DOHH2 (cell line): ENCODE results near the gene DAP3.

Source experiments
- H3F3A ChIP-seq: fragments of 200-600 bp; sonication (generic), shearing (Covaris generic); 2 replicates; pipeline ENCODE4 v1.6.0; 2016; ENCODE audit warnings: antibody characterized with exemption, mild to moderate bottlenecking; ENCODE audit not compliant: control insufficient read depth, insufficient read depth
- H3K27ac ChIP-seq: fragments of 200-600 bp; sonication (generic); 2 replicates; pipeline ENCODE4 v1.5.1; 2014; ENCODE audit warnings: low read depth, mild to moderate bottlenecking, low read length, moderate library complexity
- H3K27me3 ChIP-seq: fragments of 200-600 bp; sonication (generic); 2 replicates; pipeline ENCODE4 v1.6.1; 2014; ENCODE audit warnings: mild to moderate bottlenecking, low read length, mixed read lengths; ENCODE audit not compliant: control insufficient read depth
- H3K36me3 ChIP-seq: fragments of 200-600 bp; sonication (generic); 2 replicates; pipeline ENCODE4 v1.6.1; 2014; ENCODE audit warnings: mild to moderate bottlenecking, low read length, moderate library complexity, mixed read lengths; ENCODE audit not compliant: control insufficient read depth
- H3K4me1 ChIP-seq: fragments of 200-600 bp; sonication (generic); 2 replicates; pipeline ENCODE4 v1.6.1; 2014; ENCODE audit warnings: mild to moderate bottlenecking, low read length, mixed read lengths; ENCODE audit not compliant: control insufficient read depth
- H3K4me2 ChIP-seq: fragments of 200-600 bp; sonication (generic); 2 replicates; pipeline ENCODE4 v1.6.0; 2014; ENCODE audit warnings: mild to moderate bottlenecking, low read length, moderate library complexity
- H3K4me3 ChIP-seq: fragments of 200-600 bp; sonication (generic); 2 replicates; pipeline ENCODE4 v1.5.1; 2014; ENCODE audit warnings: mild to moderate bottlenecking, low read length, mixed read lengths
- H3K79me2 ChIP-seq: fragments of 200-600 bp; sonication (generic); 2 replicates; pipeline ENCODE4 v1.6.1; 2014; ENCODE audit warnings: mild to moderate bottlenecking, low read length, mixed read lengths; ENCODE audit not compliant: control insufficient read depth
- H3K9me2 ChIP-seq: fragments of 200-600 bp; sonication (generic); replicated peaks from 2 replicates; pipeline ENCODE4 v1.6.1; 2014; ENCODE audit warnings: mild to moderate bottlenecking, low read length, mixed read lengths; ENCODE audit not compliant: control insufficient read depth
- H3K9me3 ChIP-seq: fragments of 200-600 bp; sonication (generic); 2 replicates; pipeline ENCODE4 v1.6.1; 2014; ENCODE audit warnings: antibody characterized with exemption, low read length, mixed read lengths; ENCODE audit not compliant: control insufficient read depth, insufficient read depth
- H4K20me1 ChIP-seq: fragments of 200-600 bp; sonication (generic); 2 replicates; pipeline ENCODE4 v1.6.0; 2014; ENCODE audit warnings: low read depth, mild to moderate bottlenecking, antibody characterized with exemption, low read length, moderate library complexity; ENCODE audit not compliant: control insufficient read depth, insufficient read depth
- EZH2phosphoT487 ChIP-seq: fragments of 200-600 bp; sonication (generic); IDR thresholded peaks from 2 replicates; pipeline ENCODE4 v1.6.1; 2017; ENCODE audit warnings: borderline replicate concordance, mild to moderate bottlenecking, antibody characterized with exemption, low read length, moderate library complexity, mixed read lengths
- TF ChIP-seq, protein P1 (sequence below): fragments of 200-600 bp; sonication (generic); IDR thresholded peaks from one replicate; pipeline ENCODE4 v1.5.1; 2014; ENCODE audit warnings: antibody characterized with exemption, mild to moderate bottlenecking, low read depth, low read length; ENCODE audit not compliant: poor library complexity, severe bottlenecking

DAP3 gene

DNA sequence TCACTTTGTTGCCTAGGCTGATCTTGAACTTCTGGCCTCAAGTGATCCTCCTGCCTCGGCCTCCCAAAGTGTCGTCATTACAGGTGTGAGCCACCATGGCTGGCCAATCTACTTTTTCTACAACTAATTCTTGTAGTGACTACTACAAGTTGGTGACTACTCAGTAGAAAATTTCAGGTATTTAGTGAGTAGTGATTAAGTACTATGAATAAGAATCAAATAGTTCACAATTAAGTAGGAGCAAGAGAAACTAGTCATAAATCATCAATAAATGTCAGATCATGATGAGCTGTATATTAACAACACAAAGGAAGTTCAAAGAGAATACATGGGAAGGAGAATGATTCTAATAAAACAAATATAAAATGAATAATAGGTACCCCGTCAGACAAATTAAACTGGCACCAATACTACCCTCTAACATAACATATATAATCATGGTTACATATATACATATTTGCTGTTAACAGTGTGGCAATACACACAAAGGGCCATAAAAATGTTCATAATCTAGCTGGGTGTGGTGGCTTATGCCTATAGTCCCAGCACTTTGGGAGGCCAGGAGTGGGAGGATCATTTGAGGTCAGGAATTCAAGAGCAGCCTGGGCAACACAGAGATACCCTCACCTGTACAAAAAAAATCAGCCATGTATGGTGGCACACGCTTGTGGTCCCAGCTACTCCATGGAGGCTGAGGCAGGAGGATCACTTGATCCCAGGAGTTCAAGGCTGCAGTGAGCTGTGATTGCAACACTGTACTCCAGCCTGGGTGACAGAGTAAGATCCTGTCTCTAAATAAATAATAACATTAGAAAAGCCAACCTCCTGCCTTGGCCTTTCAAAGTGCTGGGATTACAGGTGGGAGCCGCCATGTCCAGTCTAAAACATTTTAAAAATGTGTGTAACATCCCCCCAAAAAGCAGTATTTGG, 19.4 kb upstream of the DAP3 start:
- Histone ChIP-seq H3K36me3 (peaks cover 82% of the 10 kb centered on the region), H3K79me2 (no peaks in the 10 kb centered on the region), H3K4me1 (no peaks in the 10 kb centered on the region), H3K4me2 (no peak overlapping the region), H3K9me2 (no peaks in the 10 kb centered on the region), H3F3A (no peaks in the 10 kb centered on the region), H3K4me3 (no peak overlapping the region), H3K27me3 (no peaks in the 10 kb centered on the region), H3K9me3 (no peaks in the 10 kb centered on the region), H4K20me1 (no peaks in the 10 kb centered on the region), H3K27ac (no peak overlapping the region)
- TF ChIP-seq, protein P1, sequence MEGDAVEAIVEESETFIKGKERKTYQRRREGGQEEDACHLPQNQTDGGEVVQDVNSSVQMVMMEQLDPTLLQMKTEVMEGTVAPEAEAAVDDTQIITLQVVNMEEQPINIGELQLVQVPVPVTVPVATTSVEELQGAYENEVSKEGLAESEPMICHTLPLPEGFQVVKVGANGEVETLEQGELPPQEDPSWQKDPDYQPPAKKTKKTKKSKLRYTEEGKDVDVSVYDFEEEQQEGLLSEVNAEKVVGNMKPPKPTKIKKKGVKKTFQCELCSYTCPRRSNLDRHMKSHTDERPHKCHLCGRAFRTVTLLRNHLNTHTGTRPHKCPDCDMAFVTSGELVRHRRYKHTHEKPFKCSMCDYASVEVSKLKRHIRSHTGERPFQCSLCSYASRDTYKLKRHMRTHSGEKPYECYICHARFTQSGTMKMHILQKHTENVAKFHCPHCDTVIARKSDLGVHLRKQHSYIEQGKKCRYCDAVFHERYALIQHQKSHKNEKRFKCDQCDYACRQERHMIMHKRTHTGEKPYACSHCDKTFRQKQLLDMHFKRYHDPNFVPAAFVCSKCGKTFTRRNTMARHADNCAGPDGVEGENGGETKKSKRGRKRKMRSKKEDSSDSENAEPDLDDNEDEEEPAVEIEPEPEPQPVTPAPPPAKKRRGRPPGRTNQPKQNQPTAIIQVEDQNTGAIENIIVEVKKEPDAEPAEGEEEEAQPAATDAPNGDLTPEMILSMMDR = no peak
- TF ChIP-seq EZH2phosphoT487 = no peak

DNA sequence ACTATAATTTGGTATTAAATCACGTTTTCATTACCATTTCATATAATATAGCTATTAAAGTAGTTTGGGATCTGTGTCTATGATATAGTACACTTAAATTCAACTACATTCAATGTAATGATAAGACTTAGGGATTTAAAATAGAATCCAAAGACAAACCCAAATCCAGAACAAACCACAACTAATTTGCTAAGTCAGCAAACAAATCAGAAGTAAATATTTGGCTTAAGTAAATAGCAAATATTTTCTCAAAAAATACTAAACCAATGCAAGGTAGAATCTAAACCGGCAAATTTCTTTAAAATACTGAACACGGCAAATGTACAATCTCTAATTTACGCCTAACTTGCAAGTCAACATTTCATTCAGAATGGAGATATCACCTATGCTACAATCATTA, 17.1 kb upstream of the DAP3 start:
- peaks cover 83% of the 10 kb centered on the region for H3K36me3 ChIP-seq
- H3K27me3 ChIP-seq = no peaks in the 10 kb centered on the region
- H3K4me2 ChIP-seq = no peak overlapping the region
- H3K9me2 ChIP-seq = no peaks in the 10 kb centered on the region
- no peak overlapping the region for H3K4me3 ChIP-seq
- H3K9me3 ChIP-seq = no peaks in the 10 kb centered on the region
- H3F3A ChIP-seq = no peaks in the 10 kb centered on the region
- H3K79me2 ChIP-seq = no peaks in the 10 kb centered on the region
- no peak for TF ChIP-seq EZH2phosphoT487
- TF ChIP-seq, protein P1 = no peak
- no peaks in the 10 kb centered on the region for H4K20me1 ChIP-seq
- H3K4me1 ChIP-seq = no peaks in the 10 kb centered on the region
- no peak overlapping the region for H3K27ac ChIP-seq

DNA sequence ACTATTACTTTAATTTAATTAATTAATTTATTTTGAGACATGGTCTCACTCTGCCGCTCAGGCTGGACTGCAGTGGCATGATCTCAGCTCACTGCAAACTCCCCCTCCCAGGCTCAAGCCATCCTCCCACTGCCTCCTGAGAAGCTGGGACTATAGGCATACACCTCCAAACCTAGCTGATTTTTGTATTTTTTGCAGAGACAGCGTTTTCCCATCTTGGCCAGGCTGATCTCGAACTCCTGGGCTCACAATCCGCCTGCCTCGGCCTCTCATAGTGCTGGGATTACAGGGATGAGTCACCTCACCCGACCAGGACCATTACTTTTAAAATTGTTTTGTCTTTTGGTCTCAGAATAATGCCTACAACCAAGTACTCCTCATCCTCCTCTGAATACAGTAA, 15.9 kb upstream of the DAP3 start:
- Histone ChIP-seq H4K20me1 (no peaks in the 10 kb centered on the region), H3K9me3 (no peaks in the 10 kb centered on the region), H3K4me3 (no peak overlapping the region), H3K4me1 (no peaks in the 10 kb centered on the region), H3K27me3 (no peaks in the 10 kb centered on the region), H3K4me2 (no peak overlapping the region), H3K36me3 (peaks cover 86% of the 10 kb centered on the region), H3K27ac (no peak overlapping the region), H3F3A (no peaks in the 10 kb centered on the region), H3K79me2 (no peaks in the 10 kb centered on the region), H3K9me2 (no peaks in the 10 kb centered on the region)
- no peak for TF ChIP-seq EZH2phosphoT487
- TF ChIP-seq, protein P1 = no peak
